Nephron (organoid): Measurements from ENCODE around the gene RBM48.
"Not testable (repeated sequence)": the region's sequence is repeated elsewhere in the genome, so short reads cannot be mapped to it uniquely, and the experiment has no call there.

Source experiments
- H3K27ac Mint-ChIP-seq, 3 experiments: 2 replicates each; pipeline ENCODE4 v1.8.0; 2020; ENCODE audit warnings: mixed read lengths in 3 of 3, mild to moderate bottlenecking in 2 of 3, moderate library complexity in 1 of 3
- H3K27me3 Mint-ChIP-seq: 2 replicates; pipeline ENCODE4 v1.8.0; 2021; ENCODE audit warnings: low read depth, mild to moderate bottlenecking, moderate library complexity, mixed read lengths
- H3K36me3 Mint-ChIP-seq: 2 replicates; pipeline ENCODE4 v1.8.0; 2020; ENCODE audit warnings: low read depth, mixed read lengths
- H3K4me1 Mint-ChIP-seq: 2 replicates; pipeline ENCODE4 v1.8.0; 2020; ENCODE audit warnings: mixed read lengths
- H3K4me3 Mint-ChIP-seq, 3 experiments: 2 replicates each; pipeline ENCODE4 v1.8.0; 2020; ENCODE audit warnings: mild to moderate bottlenecking in 3 of 3, mixed read lengths in 3 of 3, moderate library complexity in 2 of 3
- H3K9me3 Mint-ChIP-seq: 2 replicates; pipeline ENCODE4 v1.8.0; 2020; ENCODE audit warnings: mixed read lengths
- CTCF ChIP-seq, 3 experiments: fragments of 200-600 bp; sonication (generic); IDR thresholded peaks; one replicate each; pipeline ENCODE4 v1.5.0; 2021; ENCODE audit warnings: antibody characterized with exemption in 3 of 3; ENCODE audit not compliant: unreplicated experiment in 3 of 3

Gene RBM48

GRCh38 chr7:92528188-92528957 lies at the start of gene RBM48, which contains the start of gene PEX1:
TSS of gene RBM48 (plus strand) at chr7:92528795. CDS start at chr7:92528814, 19 bp downstream.
TSS of gene PEX1 (minus strand) at chr7:92528520. CDS start at chr7:92528435, 85 bp downstream.
- Mint-ChIP-seq H3K36me3 (peaks cover 20% of the 10 kb centered on the region), H3K4me3 (peak within 1 kb of the TSS; percentile 87 to 93 (median 89)), H3K4me1 (peaks cover 29% of the 10 kb centered on the region), H3K9me3 (no peaks in the 10 kb centered on the region), H3K27me3 (no peaks in the 10 kb centered on the region), H3K27ac (peak within 1 kb of the TSS; percentile 67 to 92 (median 89))
- TF ChIP-seq CTCF (IDR thresholded peaks at IDR 0.05; ENCODE audit: unreplicated experiment in 3 of 3) = peak in 1 of 3 experiments; percentile 20

GRCh38 chr7:92479146-92479545 lies 49.4 kb upstream of the RBM48 start:
- H3K4me1 Mint-ChIP-seq, H3K4me3 Mint-ChIP-seq, H3K27me3 Mint-ChIP-seq, H3K9me3 Mint-ChIP-seq, H3K27ac Mint-ChIP-seq, H3K36me3 Mint-ChIP-seq: not testable (repeated sequence)

- H3K36me3 Mint-ChIP-seq = peaks cover 19% of the 10 kb centered on the region
- not testable (repeated sequence) for H3K4me3 Mint-ChIP-seq, H3K4me1 Mint-ChIP-seq, H3K27ac Mint-ChIP-seq, H3K9me3 Mint-ChIP-seq, H3K27me3 Mint-ChIP-seq
Observed at GRCh38 chr7:92483624-92484023, 45.0 kb upstream of the RBM48 start.

GRCh38 chr7:92484226-92484625 lies 44.4 kb upstream of the RBM48 start:
- not testable (repeated sequence) for H3K27me3 Mint-ChIP-seq, H3K4me1 Mint-ChIP-seq, H3K4me3 Mint-ChIP-seq, H3K27ac Mint-ChIP-seq, H3K9me3 Mint-ChIP-seq
- H3K36me3 Mint-ChIP-seq = peaks cover 21% of the 10 kb centered on the region

GRCh38 chr7:92485267-92485892 lies 43.2 kb upstream of the RBM48 start:
- H3K27ac Mint-ChIP-seq = no peak overlapping the region
- H3K9me3 Mint-ChIP-seq = no peaks in the 10 kb centered on the region
- no peak for TF ChIP-seq CTCF (IDR thresholded peaks at IDR 0.05; ENCODE audit: unreplicated experiment in 3 of 3)
- H3K4me1 Mint-ChIP-seq = no peaks in the 10 kb centered on the region
- H3K27me3 Mint-ChIP-seq = no peaks in the 10 kb centered on the region
- peaks cover 27% of the 10 kb centered on the region for H3K36me3 Mint-ChIP-seq
- no peak overlapping the region for H3K4me3 Mint-ChIP-seq

- Mint-ChIP-seq H3K27ac (no peak overlapping the region), H3K27me3 (no peaks in the 10 kb centered on the region), H3K9me3 (no peaks in the 10 kb centered on the region), H3K4me3 (no peak overlapping the region), H3K36me3 (peaks cover 29% of the 10 kb centered on the region), H3K4me1 (no peaks in the 10 kb centered on the region)
- TF ChIP-seq CTCF (IDR thresholded peaks at IDR 0.05; ENCODE audit: unreplicated experiment in 3 of 3) = no peak
Observed at GRCh38 chr7:92485974-92486373, 42.6 kb upstream of the RBM48 start.

GRCh38 chr7:92487804-92488203 lies 40.8 kb upstream of the RBM48 start:
- no peaks in the 10 kb centered on the region for H3K4me1 Mint-ChIP-seq
- no peaks in the 10 kb centered on the region for H3K27me3 Mint-ChIP-seq
- H3K9me3 Mint-ChIP-seq = no peaks in the 10 kb centered on the region
- peaks cover 42% of the 10 kb centered on the region for H3K36me3 Mint-ChIP-seq
- H3K27ac Mint-ChIP-seq = no peak overlapping the region
- TF ChIP-seq CTCF (IDR thresholded peaks at IDR 0.05; ENCODE audit: unreplicated experiment in 3 of 3) = no peak
- H3K4me3 Mint-ChIP-seq = no peak overlapping the region
